HG02798 (cell line): ENCODE measurements around the gene GARNL3.

ENCODE experiments used
- ATAC-seq: cut with Tn5 transposase; IDR thresholded peaks from one replicate; pipeline ENCODE4 v1.9.1; 2021; ENCODE audit warnings: mild to moderate bottlenecking; ENCODE audit not compliant: unreplicated experiment, poor library complexity

GARNL3 gene

GRCh38 chr9:127307802-127308201 is 43.2 kb downstream of the GARNL3 start:
- no peak for ATAC-seq

DNA sequence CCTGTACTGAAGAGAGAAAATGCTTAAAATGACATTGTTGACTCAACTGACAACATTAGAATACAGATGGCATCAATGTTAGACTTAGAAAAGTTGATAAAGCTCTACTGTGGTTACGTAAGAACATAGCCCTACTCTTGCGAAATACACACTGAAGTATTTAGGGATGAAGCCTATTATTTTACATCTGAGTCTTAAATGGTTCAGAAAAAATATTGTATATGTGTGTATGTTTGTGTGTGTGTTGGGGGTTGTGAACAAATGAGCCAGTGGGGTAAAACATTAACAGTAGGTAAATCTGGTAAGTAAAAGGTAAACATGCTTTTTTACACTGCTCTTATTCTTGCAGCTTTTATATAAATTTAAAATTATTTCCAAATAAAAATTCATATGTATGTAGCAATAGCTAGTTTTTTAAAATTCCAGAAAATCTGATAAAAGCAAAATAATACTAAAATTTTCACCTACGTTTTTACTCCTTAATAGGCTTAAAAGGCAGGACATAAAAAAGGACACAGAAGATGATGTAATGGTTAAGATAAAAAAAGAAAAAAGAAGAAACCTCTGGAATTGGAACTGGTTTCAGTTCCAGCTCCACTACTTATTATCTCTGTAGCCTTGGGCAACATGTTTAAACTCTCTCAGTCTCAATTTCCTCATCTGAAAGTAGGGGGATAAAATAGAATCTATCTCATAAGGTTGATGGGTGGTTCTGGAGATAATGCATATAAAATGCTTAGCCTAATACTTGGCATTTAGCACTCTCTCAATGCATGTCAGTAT is 44.3 kb downstream of the GARNL3 start:
- ATAC-seq = no peak

- no peak for ATAC-seq
Observed at GRCh38 chr9:127309715-127310114, 45.1 kb downstream of the GARNL3 start.

DNA sequence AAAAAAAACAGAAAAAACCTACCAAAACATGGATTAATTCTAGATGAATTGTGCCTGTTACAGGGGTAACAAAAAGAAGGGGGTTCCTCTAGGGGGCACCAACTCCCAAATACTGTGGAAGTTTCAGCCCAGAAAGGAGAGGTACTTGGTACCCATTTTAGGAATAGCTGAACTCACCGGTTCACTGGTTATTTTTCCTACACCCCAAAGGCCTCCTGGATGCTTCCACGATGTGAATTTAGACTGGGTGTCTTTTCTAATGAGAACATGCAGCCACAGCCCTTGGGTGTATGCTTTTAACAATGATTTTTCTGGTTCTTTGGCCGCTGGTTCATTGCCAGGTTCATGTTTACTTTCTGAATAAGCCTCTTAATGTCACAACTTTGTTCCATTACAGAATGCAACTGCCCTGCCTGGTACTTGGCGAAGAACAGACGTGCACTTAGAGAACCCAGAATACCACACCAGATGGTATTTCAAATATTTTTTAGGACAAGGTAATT is 46.7 kb downstream of the GARNL3 start:
- ATAC-seq = no peak

- ATAC-seq = no peak
Observed at GRCh38 chr9:127313042-127313560, 48.5 kb downstream of the GARNL3 start.

DNA sequence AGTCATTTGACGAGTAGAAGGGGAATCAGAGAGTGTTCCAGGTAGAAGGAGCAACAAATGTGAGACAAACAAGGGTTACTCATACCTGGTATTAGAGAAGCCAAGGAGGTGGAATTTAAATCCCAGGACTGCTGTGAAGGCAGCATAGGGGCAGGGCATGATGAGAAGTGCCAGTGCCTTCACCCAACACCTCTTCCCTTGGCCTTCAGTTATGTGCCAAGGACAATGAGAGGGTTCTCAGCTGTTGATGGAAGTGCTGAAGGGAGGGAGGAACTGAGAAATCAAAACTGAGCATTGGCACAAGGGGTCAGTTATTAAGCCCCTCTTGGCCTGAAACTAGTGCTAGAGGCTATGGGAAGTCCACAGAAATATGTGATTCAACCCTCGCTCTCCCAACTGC is 50.3 kb downstream of the GARNL3 start:
- ATAC-seq = no peak

GRCh38 chr9:127316586-127317323 is 52.2 kb downstream of the GARNL3 start:
- no peak for ATAC-seq

GRCh38 chr9:127318651-127319167 is 54.1 kb downstream of the GARNL3 start:
- no peak for ATAC-seq

GRCh38 chr9:127319366-127320114 is 55.0 kb downstream of the GARNL3 start:
- peak; percentile 34 for ATAC-seq

- ATAC-seq = no peak
Observed at GRCh38 chr9:127320115-127320378, 55.5 kb downstream of the GARNL3 start.

DNA sequence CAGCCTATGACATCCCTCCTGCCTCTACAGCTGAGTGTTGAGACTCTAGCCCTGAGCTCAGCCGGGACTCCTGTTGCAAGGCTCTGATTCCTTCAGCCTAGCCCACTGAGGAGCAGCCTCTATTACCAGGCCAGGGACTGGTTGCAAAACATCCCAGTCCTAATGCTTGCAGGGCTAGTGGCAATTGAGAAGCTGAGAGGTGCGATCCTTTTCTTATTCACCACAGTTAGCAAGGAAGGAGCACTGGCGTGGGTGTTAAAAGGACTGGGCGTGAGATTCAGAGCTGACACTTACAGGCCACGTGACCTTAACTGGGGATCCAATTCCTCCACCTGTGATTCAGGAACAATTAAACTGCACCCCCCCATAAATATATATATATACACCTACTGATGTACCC is 58.8 kb downstream of the GARNL3 start:
- no peak for ATAC-seq

DNA sequence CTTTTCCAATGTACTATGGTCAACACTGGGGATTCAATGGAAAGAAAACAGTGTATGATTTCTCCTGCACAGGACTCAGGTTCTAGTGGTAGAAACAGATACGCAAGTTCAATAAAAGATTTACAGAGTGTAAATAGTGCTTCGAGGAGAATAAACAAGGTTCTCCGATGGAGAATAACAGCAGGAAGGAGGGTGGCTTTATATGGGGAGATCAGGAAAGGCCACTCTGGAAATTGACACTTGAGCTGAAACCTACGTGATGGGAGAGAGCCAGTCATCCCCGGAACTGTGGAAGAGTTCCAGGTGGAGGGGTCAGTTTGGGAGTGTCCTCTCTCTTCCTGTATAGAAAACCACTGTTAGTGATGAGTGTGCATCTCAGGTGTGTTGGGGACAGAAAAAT is 65.9 kb downstream of the GARNL3 start:
- ATAC-seq = no peak

DNA sequence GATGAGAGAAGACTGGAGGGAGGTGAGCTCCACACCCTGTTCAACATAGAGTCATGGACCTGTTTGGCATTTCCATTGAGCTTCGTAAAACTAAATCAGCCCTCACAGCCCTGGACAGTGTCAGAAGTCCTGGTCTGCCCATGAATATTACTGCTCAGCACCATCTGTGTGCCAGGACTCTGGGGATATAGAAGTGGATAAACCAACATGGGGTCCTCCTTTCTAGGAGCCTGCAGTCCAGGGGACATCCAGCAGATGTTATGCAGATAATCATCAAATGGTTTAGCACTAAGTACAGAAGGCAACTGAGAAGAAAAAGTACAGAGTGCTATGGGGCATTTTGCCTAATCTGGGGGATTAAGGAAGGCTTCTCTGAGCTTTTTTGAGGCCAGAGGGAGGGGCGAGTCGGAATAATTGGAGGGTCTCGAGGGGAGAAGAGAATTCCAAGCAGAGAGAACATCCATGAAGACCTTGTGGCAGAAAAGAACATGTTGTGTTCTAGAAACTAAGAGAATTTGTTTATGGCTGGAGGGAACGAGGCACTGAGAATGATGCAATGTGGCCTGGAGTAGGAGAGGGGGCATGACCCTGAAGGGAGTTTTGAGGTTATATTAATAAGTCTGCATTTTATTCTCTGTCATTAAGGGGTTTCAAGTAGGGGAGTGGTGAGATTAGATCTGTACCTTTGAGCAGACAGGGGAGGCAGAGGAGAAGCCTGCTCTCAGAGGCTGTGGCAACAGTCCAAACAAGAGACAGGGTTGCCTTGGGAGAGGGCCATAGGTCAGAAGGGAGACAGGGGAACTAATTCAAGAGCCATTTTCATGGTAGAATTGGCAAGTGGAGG is 68.9 kb downstream of the GARNL3 start:
- no peak for ATAC-seq

DNA sequence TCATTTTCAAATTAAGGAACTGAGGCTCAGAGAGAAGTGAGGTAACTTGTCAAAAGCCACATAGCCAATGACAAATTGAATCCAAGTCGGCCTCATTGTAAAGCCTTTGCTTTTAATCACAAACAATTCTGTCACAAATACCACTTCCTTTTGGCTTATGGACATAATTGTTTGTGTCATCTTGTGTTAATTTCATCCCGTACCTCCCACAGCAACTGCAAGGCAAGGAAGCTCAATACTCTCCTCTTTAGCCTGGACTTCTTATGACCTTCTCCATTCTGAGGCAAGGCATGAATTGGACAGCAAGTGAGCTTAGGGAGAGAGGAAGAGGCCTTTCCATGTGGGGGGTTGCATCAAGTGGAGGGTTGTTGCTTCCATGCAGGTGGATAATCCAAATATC is 70.2 kb downstream of the GARNL3 start:
- ATAC-seq = no peak

- ATAC-seq = no peak
Observed at GRCh38 chr9:127336086-127336485, 71.5 kb downstream of the GARNL3 start.

- ATAC-seq = no peak
Observed at GRCh38 chr9:127336506-127337352, 72.2 kb downstream of the GARNL3 start.

DNA sequence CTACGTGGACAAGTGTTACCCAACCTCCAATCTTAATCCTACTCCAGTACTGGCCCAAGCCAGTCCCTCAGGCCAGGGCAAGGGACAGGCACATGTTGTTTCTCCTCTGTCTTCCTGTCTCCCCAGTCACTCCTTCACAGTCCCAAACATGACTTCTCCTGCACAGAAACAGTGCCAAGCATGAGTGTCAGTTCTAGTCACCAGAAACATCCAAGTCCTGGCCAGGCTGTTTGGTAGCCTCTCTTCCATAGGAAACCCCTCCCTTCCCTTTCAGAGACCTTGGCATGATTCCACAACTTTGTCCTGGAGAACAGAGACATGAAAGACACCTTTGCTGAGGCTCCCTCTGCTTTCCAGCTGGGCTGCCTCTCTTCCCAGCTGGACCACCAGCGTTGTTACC is 76.1 kb downstream of the GARNL3 start:
- ATAC-seq = no peak

DNA sequence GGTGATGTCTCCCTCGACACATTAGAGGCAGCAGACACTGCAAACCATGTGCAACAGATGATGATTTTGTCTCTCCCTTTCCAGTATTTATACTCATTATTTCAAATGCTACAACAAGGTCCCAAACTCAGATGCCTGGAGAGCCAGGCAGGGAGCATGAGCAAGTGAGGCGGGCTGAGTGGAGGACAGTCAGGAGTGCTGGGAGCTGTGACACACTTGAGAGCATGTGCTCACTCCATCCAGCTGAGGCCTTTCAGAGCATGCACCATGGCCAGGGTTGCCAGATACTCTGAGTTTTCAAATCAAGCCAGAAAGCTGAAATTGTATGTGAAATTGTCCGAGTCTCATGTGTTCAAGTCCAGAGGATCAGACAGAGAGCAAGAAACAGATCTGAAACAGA is 76.6 kb downstream of the GARNL3 start:
- ATAC-seq = no peak
